GM23338 (cell line): ENCODE results near the gene SAMD4A. TPM values are rescaled to one million over a fixed set of nuclear protein-coding genes. Genes with fewer than 3 reads are reported as not detected.

Experiments used
- ATAC-seq: fragments of 200-7000 bp; cut with Tn5 transposase; 3 replicates; pipeline ENCODE4 v1.9.1; 2020
- DNase-seq: peaks from one replicate; pipeline ENCODE4 v3.0.0-alpha.2; 2015; ENCODE audit warnings: low spot score
- H2AFZ ChIP-seq: fragments of 200-600 bp; sonication (generic); 2 replicates; pipeline ENCODE4 v1.8.0; 2016; ENCODE audit warnings: antibody characterized with exemption, mild to moderate bottlenecking, moderate library complexity
- H3F3A ChIP-seq: fragments of 200-600 bp; sonication (generic); replicated peaks from 2 replicates; pipeline ENCODE4 v1.8.0; 2017; ENCODE audit warnings: antibody characterized with exemption, mixed run types, low read depth
- H3K27ac ChIP-seq: fragments of 200-600 bp; sonication (generic); 2 replicates; pipeline ENCODE4 v1.6.1; 2016; ENCODE audit warnings: low read depth
- H3K27me3 ChIP-seq: fragments of 200-600 bp; sonication (generic); 2 replicates; pipeline ENCODE4 v1.8.0; 2016; ENCODE audit warnings: mild to moderate bottlenecking, mixed run types, moderate library complexity; ENCODE audit not compliant: insufficient read depth
- H3K36me3 ChIP-seq: fragments of 200-600 bp; sonication (generic); 2 replicates; pipeline ENCODE4 v1.8.0; 2016; ENCODE audit warnings: mild to moderate bottlenecking; ENCODE audit not compliant: insufficient read depth
- H3K4me1 ChIP-seq: fragments of 200-600 bp; sonication (generic); 2 replicates; pipeline ENCODE4 v1.8.0; 2016; ENCODE audit warnings: mild to moderate bottlenecking, moderate library complexity; ENCODE audit not compliant: insufficient read depth
- H3K4me2 ChIP-seq: fragments of 200-600 bp; sonication (generic); 2 replicates; pipeline ENCODE4 v1.7.1; 2017; ENCODE audit warnings: mixed run types
- H3K4me3 ChIP-seq: fragments of 200-600 bp; sonication (generic); 2 replicates; pipeline ENCODE4 v1.6.1; 2016; ENCODE audit warnings: mixed run types
- H3K79me2 ChIP-seq: fragments of 200-600 bp; sonication (generic); replicated peaks from 2 replicates; pipeline ENCODE4 v1.8.0; 2017; ENCODE audit warnings: mild to moderate bottlenecking; ENCODE audit not compliant: insufficient read depth
- H3K9me2 ChIP-seq: fragments of 200-600 bp; sonication (generic); 2 replicates; pipeline ENCODE4 v1.8.0; 2017; ENCODE audit not compliant: insufficient read depth
- H4K20me1 ChIP-seq: fragments of 200-600 bp; sonication (generic); replicated peaks from 2 replicates; pipeline ENCODE4 v1.8.0; 2017; ENCODE audit warnings: mild to moderate bottlenecking; ENCODE audit not compliant: insufficient read depth
- H3K27ac Mint-ChIP-seq: 2 replicates; pipeline ENCODE4 v1.8.0; 2020; ENCODE audit warnings: inconsistent platforms, mild to moderate bottlenecking, moderate library complexity, mixed read lengths
- H3K27me3 Mint-ChIP-seq: 3 replicates; pipeline ENCODE4 v1.8.0; 2022; ENCODE audit warnings: low read depth, mild to moderate bottlenecking, moderate library complexity, mixed read lengths, inconsistent platforms; ENCODE audit not compliant: insufficient read depth, poor library complexity
- H3K36me3 Mint-ChIP-seq: 3 replicates; pipeline ENCODE4 v1.8.0; 2021; ENCODE audit warnings: low read depth, mild to moderate bottlenecking, inconsistent platforms, moderate library complexity, mixed read lengths
- H3K4me1 Mint-ChIP-seq: 3 replicates; pipeline ENCODE4 v1.8.0; 2020; ENCODE audit warnings: mild to moderate bottlenecking, inconsistent platforms, mixed read lengths
- H3K4me3 Mint-ChIP-seq: 3 replicates; pipeline ENCODE4 v1.8.0; 2021; ENCODE audit warnings: moderate library complexity, mild to moderate bottlenecking, inconsistent platforms, mixed read lengths
- H3K9me3 Mint-ChIP-seq: 3 replicates; pipeline ENCODE4 v1.8.0; 2020; ENCODE audit warnings: moderate library complexity, mild to moderate bottlenecking, inconsistent platforms, mixed read lengths
- CREB1 ChIP-seq: fragments of 250-450 bp; sonication (Bioruptor Pico); IDR thresholded peaks from 2 replicates; pipeline ENCODE4 v1.5.0; 2020; ENCODE audit warnings: low read depth, mild to moderate bottlenecking, moderate library complexity
- JUNB ChIP-seq: IDR thresholded peaks from one replicate; pipeline ENCODE4 v1.6.1; 2016; ENCODE audit warnings: antibody characterized with exemption; ENCODE audit not compliant: unreplicated experiment
- STAT1 ChIP-seq: IDR thresholded peaks from one replicate; pipeline ENCODE4 v1.6.1; 2016; ENCODE audit warnings: antibody characterized with exemption; ENCODE audit not compliant: unreplicated experiment
- ZNF114 ChIP-seq: fragments of 250-450 bp; sonication (Bioruptor Pico); IDR thresholded peaks from 2 replicates; pipeline ENCODE4 v1.5.0; 2020; ENCODE audit warnings: mild to moderate bottlenecking, moderate library complexity
- polyA plus RNA-seq: library from polyadenylated mRNA; unstranded; fragments of >200 nt; fragmentation: Nextera tagmentation; extraction: Ambion mirVana; gene quantifications from 2 replicates; pipeline ENCODE4 v1.2.1, GENCODE V29; 2016
- total RNA-seq: library from RNA; depleted of rRNA; stranded (reverse); fragments of >200 nt; shearing (Covaris generic); gene quantifications from 2 replicates; pipeline ENCODE4 v1.2.3, GENCODE V29; 2014
- TF ChIP-seq, protein P1 (sequence below): IDR thresholded peaks from one replicate; pipeline ENCODE4 v1.6.1; 2018; ENCODE audit warnings: antibody characterized with exemption; ENCODE audit not compliant: unreplicated experiment
- TF ChIP-seq, protein P2 (sequence below): fragments of 250-450 bp; sonication (Bioruptor Pico); IDR thresholded peaks from 2 replicates; pipeline ENCODE4 v1.5.0; 2020; ENCODE audit warnings: mild to moderate bottlenecking, moderate library complexity

SAMD4A gene
- total and polyA plus RNA-seq, 2 experiments from 2014 or later: 1.6 to 6.9 TPM

DNA sequence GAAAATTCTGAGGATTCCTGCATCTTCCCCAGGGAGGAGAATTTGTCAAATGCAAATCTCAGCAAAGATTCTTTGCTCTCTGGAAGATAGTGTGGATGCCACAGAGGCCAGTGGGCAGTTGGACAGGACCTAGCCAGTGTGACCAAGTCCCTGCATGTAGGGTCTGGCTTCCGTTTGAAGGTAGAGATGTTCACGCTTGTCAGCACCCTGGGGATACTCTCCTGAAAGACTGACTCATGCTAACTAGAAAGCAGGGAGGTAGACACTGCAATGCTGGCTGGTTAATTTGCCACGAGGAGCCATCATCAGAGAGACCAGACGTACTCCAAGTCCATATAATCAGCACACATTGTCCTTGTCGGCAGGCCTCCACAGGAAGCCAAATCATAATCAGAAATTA lies 130.1 kb downstream of the SAMD4A start (continued):
- TF ChIP-seq, protein P1, sequence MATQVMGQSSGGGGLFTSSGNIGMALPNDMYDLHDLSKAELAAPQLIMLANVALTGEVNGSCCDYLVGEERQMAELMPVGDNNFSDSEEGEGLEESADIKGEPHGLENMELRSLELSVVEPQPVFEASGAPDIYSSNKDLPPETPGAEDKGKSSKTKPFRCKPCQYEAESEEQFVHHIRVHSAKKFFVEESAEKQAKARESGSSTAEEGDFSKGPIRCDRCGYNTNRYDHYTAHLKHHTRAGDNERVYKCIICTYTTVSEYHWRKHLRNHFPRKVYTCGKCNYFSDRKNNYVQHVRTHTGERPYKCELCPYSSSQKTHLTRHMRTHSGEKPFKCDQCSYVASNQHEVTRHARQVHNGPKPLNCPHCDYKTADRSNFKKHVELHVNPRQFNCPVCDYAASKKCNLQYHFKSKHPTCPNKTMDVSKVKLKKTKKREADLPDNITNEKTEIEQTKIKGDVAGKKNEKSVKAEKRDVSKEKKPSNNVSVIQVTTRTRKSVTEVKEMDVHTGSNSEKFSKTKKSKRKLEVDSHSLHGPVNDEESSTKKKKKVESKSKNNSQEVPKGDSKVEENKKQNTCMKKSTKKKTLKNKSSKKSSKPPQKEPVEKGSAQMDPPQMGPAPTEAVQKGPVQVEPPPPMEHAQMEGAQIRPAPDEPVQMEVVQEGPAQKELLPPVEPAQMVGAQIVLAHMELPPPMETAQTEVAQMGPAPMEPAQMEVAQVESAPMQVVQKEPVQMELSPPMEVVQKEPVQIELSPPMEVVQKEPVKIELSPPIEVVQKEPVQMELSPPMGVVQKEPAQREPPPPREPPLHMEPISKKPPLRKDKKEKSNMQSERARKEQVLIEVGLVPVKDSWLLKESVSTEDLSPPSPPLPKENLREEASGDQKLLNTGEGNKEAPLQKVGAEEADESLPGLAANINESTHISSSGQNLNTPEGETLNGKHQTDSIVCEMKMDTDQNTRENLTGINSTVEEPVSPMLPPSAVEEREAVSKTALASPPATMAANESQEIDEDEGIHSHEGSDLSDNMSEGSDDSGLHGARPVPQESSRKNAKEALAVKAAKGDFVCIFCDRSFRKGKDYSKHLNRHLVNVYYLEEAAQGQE: no peak
- TF ChIP-seq, protein P2, sequence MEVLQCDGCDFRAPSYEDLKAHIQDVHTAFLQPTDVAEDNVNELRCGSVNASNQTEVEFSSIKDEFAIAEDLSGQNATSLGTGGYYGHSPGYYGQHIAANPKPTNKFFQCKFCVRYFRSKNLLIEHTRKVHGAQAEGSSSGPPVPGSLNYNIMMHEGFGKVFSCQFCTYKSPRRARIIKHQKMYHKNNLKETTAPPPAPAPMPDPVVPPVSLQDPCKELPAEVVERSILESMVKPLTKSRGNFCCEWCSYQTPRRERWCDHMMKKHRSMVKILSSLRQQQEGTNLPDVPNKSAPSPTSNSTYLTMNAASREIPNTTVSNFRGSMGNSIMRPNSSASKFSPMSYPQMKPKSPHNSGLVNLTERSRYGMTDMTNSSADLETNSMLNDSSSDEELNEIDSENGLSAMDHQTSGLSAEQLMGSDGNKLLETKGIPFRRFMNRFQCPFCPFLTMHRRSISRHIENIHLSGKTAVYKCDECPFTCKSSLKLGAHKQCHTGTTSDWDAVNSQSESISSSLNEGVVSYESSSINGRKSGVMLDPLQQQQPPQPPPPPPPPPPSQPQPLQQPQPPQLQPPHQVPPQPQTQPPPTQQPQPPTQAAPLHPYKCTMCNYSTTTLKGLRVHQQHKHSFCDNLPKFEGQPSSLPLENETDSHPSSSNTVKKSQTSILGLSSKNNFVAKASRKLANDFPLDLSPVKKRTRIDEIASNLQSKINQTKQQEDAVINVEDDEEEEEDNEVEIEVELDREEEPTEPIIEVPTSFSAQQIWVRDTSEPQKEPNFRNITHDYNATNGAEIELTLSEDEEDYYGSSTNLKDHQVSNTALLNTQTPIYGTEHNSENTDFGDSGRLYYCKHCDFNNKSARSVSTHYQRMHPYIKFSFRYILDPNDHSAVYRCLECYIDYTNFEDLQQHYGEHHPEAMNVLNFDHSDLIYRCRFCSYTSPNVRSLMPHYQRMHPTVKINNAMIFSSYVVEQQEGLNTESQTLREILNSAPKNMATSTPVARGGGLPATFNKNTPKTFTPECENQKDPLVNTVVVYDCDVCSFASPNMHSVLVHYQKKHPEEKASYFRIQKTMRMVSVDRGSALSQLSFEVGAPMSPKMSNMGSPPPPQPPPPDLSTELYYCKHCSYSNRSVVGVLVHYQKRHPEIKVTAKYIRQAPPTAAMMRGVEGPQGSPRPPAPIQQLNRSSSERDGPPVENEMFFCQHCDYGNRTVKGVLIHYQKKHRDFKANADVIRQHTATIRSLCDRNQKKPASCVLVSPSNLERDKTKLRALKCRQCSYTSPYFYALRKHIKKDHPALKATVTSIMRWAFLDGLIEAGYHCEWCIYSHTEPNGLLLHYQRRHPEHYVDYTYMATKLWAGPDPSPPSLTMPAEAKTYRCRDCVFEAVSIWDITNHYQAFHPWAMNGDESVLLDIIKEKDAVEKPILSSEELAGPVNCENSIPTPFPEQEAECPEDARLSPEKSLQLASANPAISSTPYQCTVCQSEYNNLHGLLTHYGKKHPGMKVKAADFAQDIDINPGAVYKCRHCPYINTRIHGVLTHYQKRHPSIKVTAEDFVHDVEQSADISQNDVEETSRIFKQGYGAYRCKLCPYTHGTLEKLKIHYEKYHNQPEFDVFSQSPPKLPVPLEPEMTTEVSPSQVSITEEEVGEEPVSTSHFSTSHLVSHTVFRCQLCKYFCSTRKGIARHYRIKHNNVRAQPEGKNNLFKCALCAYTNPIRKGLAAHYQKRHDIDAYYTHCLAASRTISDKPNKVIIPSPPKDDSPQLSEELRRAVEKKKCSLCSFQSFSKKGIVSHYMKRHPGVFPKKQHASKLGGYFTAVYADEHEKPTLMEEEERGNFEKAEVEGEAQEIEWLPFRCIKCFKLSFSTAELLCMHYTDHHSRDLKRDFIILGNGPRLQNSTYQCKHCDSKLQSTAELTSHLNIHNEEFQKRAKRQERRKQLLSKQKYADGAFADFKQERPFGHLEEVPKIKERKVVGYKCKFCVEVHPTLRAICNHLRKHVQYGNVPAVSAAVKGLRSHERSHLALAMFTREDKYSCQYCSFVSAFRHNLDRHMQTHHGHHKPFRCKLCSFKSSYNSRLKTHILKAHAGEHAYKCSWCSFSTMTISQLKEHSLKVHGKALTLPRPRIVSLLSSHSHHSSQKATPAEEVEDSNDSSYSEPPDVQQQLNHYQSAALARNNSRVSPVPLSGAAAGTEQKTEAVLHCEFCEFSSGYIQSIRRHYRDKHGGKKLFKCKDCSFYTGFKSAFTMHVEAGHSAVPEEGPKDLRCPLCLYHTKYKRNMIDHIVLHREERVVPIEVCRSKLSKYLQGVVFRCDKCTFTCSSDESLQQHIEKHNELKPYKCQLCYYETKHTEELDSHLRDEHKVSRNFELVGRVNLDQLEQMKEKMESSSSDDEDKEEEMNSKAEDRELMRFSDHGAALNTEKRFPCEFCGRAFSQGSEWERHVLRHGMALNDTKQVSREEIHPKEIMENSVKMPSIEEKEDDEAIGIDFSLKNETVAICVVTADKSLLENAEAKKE (CRISPR knock-in tag): no peak
- TF ChIP-seq STAT1 (no peak), JUNB (no peak), CREB1 (CRISPR knock-in tag) (no peak)

DNA sequence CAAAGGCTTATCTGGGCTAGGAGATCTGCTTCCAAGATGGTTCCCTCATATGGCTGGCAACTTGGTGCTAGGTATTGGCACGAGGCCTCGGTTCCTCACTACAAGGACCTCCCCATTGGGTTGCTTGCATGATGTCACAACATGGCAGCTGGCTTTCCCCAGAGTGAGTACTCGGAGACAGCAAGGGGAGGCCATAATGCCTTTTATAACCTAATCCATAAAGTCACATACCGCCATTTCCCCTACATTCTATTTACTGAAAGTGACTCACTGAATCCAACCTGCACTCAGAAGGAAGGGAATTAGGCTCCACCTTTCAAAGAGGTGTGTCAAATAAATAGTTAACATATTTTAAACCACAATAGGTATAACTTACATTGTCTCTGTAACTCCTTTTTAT lies 130.9 kb downstream of the SAMD4A start:
- H3K36me3 Mint-ChIP-seq: no peaks in the 10 kb centered on the region
- Histone ChIP-seq H3K79me2 (no peaks in the 10 kb centered on the region), H3K4me1 (peaks cover 9% of the 10 kb centered on the region; the same call in 1 of the 2 replicates), H4K20me1 (no peaks in the 10 kb centered on the region), H3K9me2 (no peaks in the 10 kb centered on the region; the same call in 1 of the 2 replicates), H3K27ac (no peak overlapping the region), H3K27me3 (no peaks in the 10 kb centered on the region; the same call in 1 of the 2 replicates), H3F3A (no peaks in the 10 kb centered on the region), H3K4me2 (no peak overlapping the region), H3K36me3 (no peaks in the 10 kb centered on the region), H2AFZ (no peak overlapping the region), H3K4me3 (no peak overlapping the region)
- H3K27me3 Mint-ChIP-seq: peaks cover 2% of the 10 kb centered on the region
- no peak overlapping the region for H3K27ac Mint-ChIP-seq
- no peaks in the 10 kb centered on the region for H3K9me3 Mint-ChIP-seq
- no peak for DNase-seq
- no peak overlapping the region for H3K4me3 Mint-ChIP-seq
- TF ChIP-seq STAT1: no peak
- no peak for TF ChIP-seq ZNF114 (CRISPR knock-in tag)
- peaks cover 9% of the 10 kb centered on the region for H3K4me1 Mint-ChIP-seq
- ATAC-seq: no peak
